Measurements from ENCODE around the gene LEMD2. TPM values are rescaled to one million over a fixed set of nuclear protein-coding genes. Genes with fewer than 3 reads are reported as not detected.

LEMD2 gene
- total RNA-seq, 1 experiment from 2014 or later = 62.9 TPM

- TF ChIP-seq ZSCAN18 (CRISPR knock-in tag; IDR thresholded peaks at IDR 0.05) (no peak), ETV6 (CRISPR knock-in tag; IDR thresholded peaks at IDR 0.05) (no peak)
Measured at GRCh38 chr6:33822575-33823395, 33.9 kb upstream of the LEMD2 start (continued).

DNA sequence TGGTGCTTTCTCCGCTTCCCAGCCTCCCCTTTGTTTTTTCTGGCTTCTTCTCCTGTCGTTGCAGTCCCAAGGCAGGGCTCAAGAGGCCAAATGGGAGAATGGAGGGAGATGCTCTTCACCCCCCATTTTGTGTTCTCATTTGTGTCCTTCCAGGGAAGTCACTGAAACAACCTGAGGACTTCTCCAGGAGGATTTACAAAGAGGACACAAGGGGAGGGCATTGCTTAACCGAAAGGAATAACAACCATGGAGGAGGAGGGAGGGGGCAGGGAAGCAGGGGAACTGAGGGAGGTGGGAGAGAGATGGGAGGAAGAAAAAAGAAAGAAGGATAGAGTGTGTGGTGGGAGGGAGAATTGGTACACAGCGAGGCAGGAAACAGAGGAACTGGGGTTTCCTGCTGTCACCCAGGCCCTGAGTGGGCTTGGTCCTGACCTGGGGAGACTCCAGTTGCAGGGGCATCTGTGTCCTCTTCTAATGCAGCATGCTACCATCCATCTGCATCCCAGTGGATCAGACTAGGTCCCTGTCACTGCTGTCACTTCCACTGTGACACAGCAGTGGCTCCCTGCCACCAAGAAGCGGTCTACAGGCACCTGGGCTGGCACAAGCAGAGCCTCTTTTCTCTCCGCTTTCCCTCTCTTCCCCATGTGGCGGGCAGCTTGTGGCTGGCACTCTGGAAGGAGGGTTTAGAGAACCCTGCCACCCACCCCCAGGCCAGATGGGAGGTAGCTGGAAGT lies 32.0 kb upstream of the LEMD2 start:
- DNase-seq (ENCODE audit: low spot score) (no peak), ATAC-seq (no peak)
- ChIA-PET POLR2A (no interaction called here), CTCF (interaction anchor here (1.1 kb wide), 1 partner anchor 77 kb away, joined by 3 read pairs; no protein-coding TSS in a partner anchor)
- Mint-ChIP-seq H3K4me1 (peaks cover 23% of the 10 kb centered on the region), H3K36me3 (no peaks in the 10 kb centered on the region), H3K9me3 (no peaks in the 10 kb centered on the region), H3K4me3 (no peak overlapping the region), H3K27me3 (ENCODE audit: low read depth) (no peaks in the 10 kb centered on the region; the same call in 1 of the 2 replicates), H3K27ac (no peak overlapping the region)
- TF ChIP-seq TEAD4 (CRISPR knock-in tag; IDR thresholded peaks at IDR 0.05) = no peak
- TF ChIP-seq ZBTB21 (CRISPR knock-in tag; IDR thresholded peaks at IDR 0.05; ENCODE audit: borderline replicate concordance) = no peak
- no peak for TF ChIP-seq SMAD4 (CRISPR knock-in tag; IDR thresholded peaks at IDR 0.05)
- TF ChIP-seq PRRX2 (CRISPR knock-in tag; IDR thresholded peaks at IDR 0.05) = no peak
- TF ChIP-seq ZBTB43 (CRISPR knock-in tag; IDR thresholded peaks at IDR 0.05) = no peak
- TF ChIP-seq TCF7 (CRISPR knock-in tag; IDR thresholded peaks at IDR 0.05; ENCODE audit: low read depth) = no peak
- TF ChIP-seq ZNF532 (CRISPR knock-in tag; IDR thresholded peaks at IDR 0.05; ENCODE audit: borderline replicate concordance) = no peak
- TF ChIP-seq, protein P1, sequence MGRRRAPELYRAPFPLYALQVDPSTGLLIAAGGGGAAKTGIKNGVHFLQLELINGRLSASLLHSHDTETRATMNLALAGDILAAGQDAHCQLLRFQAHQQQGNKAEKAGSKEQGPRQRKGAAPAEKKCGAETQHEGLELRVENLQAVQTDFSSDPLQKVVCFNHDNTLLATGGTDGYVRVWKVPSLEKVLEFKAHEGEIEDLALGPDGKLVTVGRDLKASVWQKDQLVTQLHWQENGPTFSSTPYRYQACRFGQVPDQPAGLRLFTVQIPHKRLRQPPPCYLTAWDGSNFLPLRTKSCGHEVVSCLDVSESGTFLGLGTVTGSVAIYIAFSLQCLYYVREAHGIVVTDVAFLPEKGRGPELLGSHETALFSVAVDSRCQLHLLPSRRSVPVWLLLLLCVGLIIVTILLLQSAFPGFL (CRISPR knock-in tag; IDR thresholded peaks at IDR 0.05; ENCODE audit: borderline replicate concordance) = no peak
- no peak for TF ChIP-seq ESRRA (CRISPR knock-in tag; IDR thresholded peaks at IDR 0.05; ENCODE audit: borderline replicate concordance)
- TF ChIP-seq, protein P2, sequence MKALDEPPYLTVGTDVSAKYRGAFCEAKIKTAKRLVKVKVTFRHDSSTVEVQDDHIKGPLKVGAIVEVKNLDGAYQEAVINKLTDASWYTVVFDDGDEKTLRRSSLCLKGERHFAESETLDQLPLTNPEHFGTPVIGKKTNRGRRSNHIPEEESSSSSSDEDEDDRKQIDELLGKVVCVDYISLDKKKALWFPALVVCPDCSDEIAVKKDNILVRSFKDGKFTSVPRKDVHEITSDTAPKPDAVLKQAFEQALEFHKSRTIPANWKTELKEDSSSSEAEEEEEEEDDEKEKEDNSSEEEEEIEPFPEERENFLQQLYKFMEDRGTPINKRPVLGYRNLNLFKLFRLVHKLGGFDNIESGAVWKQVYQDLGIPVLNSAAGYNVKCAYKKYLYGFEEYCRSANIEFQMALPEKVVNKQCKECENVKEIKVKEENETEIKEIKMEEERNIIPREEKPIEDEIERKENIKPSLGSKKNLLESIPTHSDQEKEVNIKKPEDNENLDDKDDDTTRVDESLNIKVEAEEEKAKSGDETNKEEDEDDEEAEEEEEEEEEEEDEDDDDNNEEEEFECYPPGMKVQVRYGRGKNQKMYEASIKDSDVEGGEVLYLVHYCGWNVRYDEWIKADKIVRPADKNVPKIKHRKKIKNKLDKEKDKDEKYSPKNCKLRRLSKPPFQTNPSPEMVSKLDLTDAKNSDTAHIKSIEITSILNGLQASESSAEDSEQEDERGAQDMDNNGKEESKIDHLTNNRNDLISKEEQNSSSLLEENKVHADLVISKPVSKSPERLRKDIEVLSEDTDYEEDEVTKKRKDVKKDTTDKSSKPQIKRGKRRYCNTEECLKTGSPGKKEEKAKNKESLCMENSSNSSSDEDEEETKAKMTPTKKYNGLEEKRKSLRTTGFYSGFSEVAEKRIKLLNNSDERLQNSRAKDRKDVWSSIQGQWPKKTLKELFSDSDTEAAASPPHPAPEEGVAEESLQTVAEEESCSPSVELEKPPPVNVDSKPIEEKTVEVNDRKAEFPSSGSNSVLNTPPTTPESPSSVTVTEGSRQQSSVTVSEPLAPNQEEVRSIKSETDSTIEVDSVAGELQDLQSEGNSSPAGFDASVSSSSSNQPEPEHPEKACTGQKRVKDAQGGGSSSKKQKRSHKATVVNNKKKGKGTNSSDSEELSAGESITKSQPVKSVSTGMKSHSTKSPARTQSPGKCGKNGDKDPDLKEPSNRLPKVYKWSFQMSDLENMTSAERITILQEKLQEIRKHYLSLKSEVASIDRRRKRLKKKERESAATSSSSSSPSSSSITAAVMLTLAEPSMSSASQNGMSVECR (CRISPR knock-in tag; IDR thresholded peaks at IDR 0.05; ENCODE audit: borderline replicate concordance) = no peak
- no peak for TF ChIP-seq ZNF219 (CRISPR knock-in tag; IDR thresholded peaks at IDR 0.05; ENCODE audit: borderline replicate concordance)
- TF ChIP-seq FOXP4 (CRISPR knock-in tag; IDR thresholded peaks at IDR 0.05) = no peak
- TF ChIP-seq, protein P3, sequence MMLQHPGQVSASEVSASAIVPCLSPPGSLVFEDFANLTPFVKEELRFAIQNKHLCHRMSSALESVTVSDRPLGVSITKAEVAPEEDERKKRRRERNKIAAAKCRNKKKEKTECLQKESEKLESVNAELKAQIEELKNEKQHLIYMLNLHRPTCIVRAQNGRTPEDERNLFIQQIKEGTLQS (CRISPR knock-in tag; conservative IDR thresholded peaks at IDR 0.05) = no peak
- TF ChIP-seq NFATC4 (CRISPR knock-in tag; IDR thresholded peaks at IDR 0.05) = no peak

All from WTC11 (cell line).